Measurements from ENCODE around the gene HS3ST5.
"Not testable (repeated sequence)": the region's sequence is repeated elsewhere in the genome, so short reads cannot be mapped to it uniquely, and the experiment has no call there.

GRCh38 chr6:114080410-114080809 lies 262.4 kb downstream of the HS3ST5 start:
- TF ChIP-seq CTCF, POLR2A (IDR thresholded peaks at IDR 0.05): not testable (repeated sequence)
